ENCODE results near the gene CGN.

- TF ChIP-seq CTCF (IDR thresholded peaks at IDR 0.05) (no peak), POLR2A (IDR thresholded peaks at IDR 0.05) (no peak)
Observed at GRCh38 chr1:151565502-151566189, 54.5 kb downstream of the CGN start.

All from vagina (tissue), 2 donors.